Lower leg skin (tissue), 4 donors: ENCODE results near the gene RAB3C. TPM values are rescaled to one million over a fixed set of nuclear protein-coding genes. Genes with fewer than 3 reads are reported as not detected.

ENCODE experiments used
- DNase-seq, 2 donors: peaks; one replicate each; pipeline ENCODE4 v3.0.0-alpha.2; 2019; ENCODE audit warnings: low spot score in 2 of 2
- H3K4me3 ChIP-seq: fragments of 200-600 bp; sonication (generic); 2 replicates; pipeline ENCODE4 v1.5.1; 2017; ENCODE audit warnings: mild to moderate bottlenecking, low read depth; ENCODE audit not compliant: poor library complexity, severe bottlenecking
- CTCF ChIP-seq, 3 donors: fragments of 450-650 bp; IDR thresholded peaks; one replicate each; pipeline ENCODE4 v1.5.1; 2016; ENCODE audit warnings: antibody characterized with exemption in 3 of 3, mild to moderate bottlenecking in 3 of 3, moderate library complexity in 2 of 3
- POLR2A ChIP-seq, 2 donors: fragments of 450-650 bp; IDR thresholded peaks; one replicate each; pipeline ENCODE4 v1.6.1; 2016 to 2017; ENCODE audit warnings: antibody characterized with exemption in 2 of 2, mild to moderate bottlenecking in 1 of 2, moderate library complexity in 1 of 2
- WGBS, 2 donors: methylation state at CpG; one replicate each; pipeline ENCODE4 v1.1.5; 2018; 5-methylcytosine and 5-hydroxymethylcytosine counted together
- intact Hi-C: fragments of 100-400 bp; cut with DNase I; formaldehyde crosslinking; loops from one replicate; pipeline ENCODE4 v1.15.0; 2023; ENCODE audit warnings: low total_unique reads
- total RNA-seq, 4 donors: library from RNA; depleted of rRNA; stranded (reverse); fragments of >200 nt; gene quantifications; one replicate each; pipeline ENCODE4 v1.1.0, GENCODE V29; 2016

RAB3C gene
- total RNA-seq, 4 donors from 2014 or later, result 0.04 to 1.2 (median 0.14) TPM

- 72 to 79% methylated on average over 4 of the region's 4 CpGs for WGBS, 2 donors
- DNase-seq, result peak in 1 of 2 donors; percentile 16
- TF ChIP-seq CTCF (IDR thresholded peaks at IDR 0.05) (no peak), POLR2A (IDR thresholded peaks at IDR 0.05) (no peak)
- H3K4me3 ChIP-seq, result no peak overlapping the region
- intact Hi-C loops, result no loop called here
These were observed 168.5 kb downstream of the RAB3C start for GRCh38 chr5:58751222-58751837.

- intact Hi-C loops, result no loop called here
- WGBS, 2 donors, result 39 to 44% methylated on average over 1 of the region's 1 CpG
- H3K4me3 ChIP-seq, result no peak overlapping the region
- no peak for TF ChIP-seq POLR2A (IDR thresholded peaks at IDR 0.05)
- TF ChIP-seq CTCF (IDR thresholded peaks at IDR 0.05), result no peak
- DNase-seq, result no peak
These were observed 169.2 kb downstream of the RAB3C start for GRCh38 chr5:58752104-58752503.

GRCh38 chr5:58753446-58753845 lies 170.6 kb downstream of the RAB3C start:
- TF ChIP-seq CTCF (IDR thresholded peaks at IDR 0.05), result no peak
- TF ChIP-seq POLR2A (IDR thresholded peaks at IDR 0.05), result no peak
- no peak overlapping the region for H3K4me3 ChIP-seq
- no peak for DNase-seq
- 64 to 84% methylated on average over 5 of the region's 5 CpGs for WGBS, 2 donors
- intact Hi-C loops, result no loop called here

GRCh38 chr5:58754250-58754649 lies 171.4 kb downstream of the RAB3C start:
- WGBS, 2 donors, result 81 to 86% methylated on average over 6 of the region's 6 CpGs
- intact Hi-C loops, result no loop called here
- H3K4me3 ChIP-seq, result no peak overlapping the region
- DNase-seq, result no peak
- TF ChIP-seq POLR2A (IDR thresholded peaks at IDR 0.05) (no peak), CTCF (IDR thresholded peaks at IDR 0.05) (no peak)

- TF ChIP-seq CTCF (IDR thresholded peaks at IDR 0.05) (no peak), POLR2A (IDR thresholded peaks at IDR 0.05) (no peak)
- 71 to 77% methylated on average over 3 of the region's 3 CpGs for WGBS, 2 donors
- H3K4me3 ChIP-seq, result no peak overlapping the region
- no peak for DNase-seq
- intact Hi-C loops, result no loop called here
These were observed 172.5 kb downstream of the RAB3C start for GRCh38 chr5:58755397-58755796.

- TF ChIP-seq POLR2A (IDR thresholded peaks at IDR 0.05) (no peak), CTCF (IDR thresholded peaks at IDR 0.05) (no peak)
- 28 to 44% methylated on average over 4 of the region's 4 CpGs for WGBS, 2 donors
- no peak overlapping the region for H3K4me3 ChIP-seq
- intact Hi-C loops, result no loop called here
- DNase-seq, result no peak
These were observed 176.9 kb downstream of the RAB3C start for GRCh38 chr5:58759745-58760144.
